Gastrocnemius medialis (tissue), 4 donors: Measurements from ENCODE around the gene SIN3B.

ENCODE experiments used
- CTCF ChIP-seq, 5 experiments: fragments of 450-650 bp in 3 of 5; fragments of 200-600 bp in 2 of 5; sonication (generic) in 2 of 5; IDR thresholded peaks in 4 of 5; conservative IDR thresholded peaks in 1 of 5; 1 replicate in 4 of 5; 2 replicates in 1 of 5; pipeline ENCODE4 v1.5.1; 2016 to 2019; ENCODE audit warnings: antibody characterized with exemption in 5 of 5, mild to moderate bottlenecking in 3 of 5, moderate library complexity in 3 of 5
- POLR2A ChIP-seq, 2 donors: fragments of 450-650 bp; IDR thresholded peaks; one replicate each; pipeline ENCODE4 v1.6.1; 2017; ENCODE audit warnings: antibody characterized with exemption in 2 of 2, mild to moderate bottlenecking in 2 of 2, moderate library complexity in 2 of 2

DNA sequence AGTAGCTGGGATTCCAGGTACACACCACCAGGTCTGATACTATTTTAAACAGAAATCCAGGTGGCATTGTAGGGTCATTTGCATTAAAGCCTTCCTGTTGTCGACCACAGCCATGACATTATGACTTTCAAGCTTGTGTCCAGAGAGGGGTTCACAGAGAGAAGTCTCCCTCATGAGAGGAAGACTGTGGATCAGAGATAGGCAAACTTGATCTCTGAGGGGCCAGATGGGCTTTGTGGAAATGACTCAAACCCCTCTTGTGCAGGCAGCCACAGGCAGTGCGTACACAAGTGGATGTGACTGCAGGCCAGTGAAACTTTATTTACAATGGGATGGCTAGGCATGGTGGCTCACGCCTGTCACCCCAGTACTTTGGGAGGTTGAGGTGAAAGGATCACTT lies 31.8 kb downstream of the SIN3B start:
- TF ChIP-seq POLR2A (IDR thresholded peaks at IDR 0.05) (no peak), CTCF (IDR thresholded peaks at IDR 0.05 in 4 of 5, conservative IDR thresholded peaks at IDR 0.05 in 1 of 5) (no peak)
